Globus pallidus (tissue), 1 donor: ENCODE measurements around the gene PAGE4.

Experiments
- DNase-seq: peaks from one replicate; pipeline ENCODE4 v3.0.0-alpha.2; 2015; ENCODE audit warnings: low spot score

PAGE4 gene

DNA sequence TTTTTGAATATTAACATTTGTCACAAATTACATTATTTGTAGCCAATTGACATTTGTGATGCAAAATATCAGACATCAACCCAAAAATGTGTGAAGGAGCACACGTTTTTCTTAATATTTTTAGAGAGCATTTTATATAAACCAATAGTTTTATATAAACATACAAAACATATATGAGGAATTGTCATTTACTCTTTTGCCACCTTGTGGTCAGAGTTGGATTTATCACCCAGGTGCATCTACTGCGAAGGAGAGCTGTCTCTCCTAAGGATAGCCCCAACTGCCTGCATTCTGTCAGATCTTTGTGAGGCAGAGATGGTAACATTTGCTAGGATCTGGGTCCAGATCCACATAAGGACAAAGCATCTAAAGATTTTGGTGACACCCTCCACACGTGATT, 47.6 kb downstream of the PAGE4 start:
- DNase-seq = no peak

DNA sequence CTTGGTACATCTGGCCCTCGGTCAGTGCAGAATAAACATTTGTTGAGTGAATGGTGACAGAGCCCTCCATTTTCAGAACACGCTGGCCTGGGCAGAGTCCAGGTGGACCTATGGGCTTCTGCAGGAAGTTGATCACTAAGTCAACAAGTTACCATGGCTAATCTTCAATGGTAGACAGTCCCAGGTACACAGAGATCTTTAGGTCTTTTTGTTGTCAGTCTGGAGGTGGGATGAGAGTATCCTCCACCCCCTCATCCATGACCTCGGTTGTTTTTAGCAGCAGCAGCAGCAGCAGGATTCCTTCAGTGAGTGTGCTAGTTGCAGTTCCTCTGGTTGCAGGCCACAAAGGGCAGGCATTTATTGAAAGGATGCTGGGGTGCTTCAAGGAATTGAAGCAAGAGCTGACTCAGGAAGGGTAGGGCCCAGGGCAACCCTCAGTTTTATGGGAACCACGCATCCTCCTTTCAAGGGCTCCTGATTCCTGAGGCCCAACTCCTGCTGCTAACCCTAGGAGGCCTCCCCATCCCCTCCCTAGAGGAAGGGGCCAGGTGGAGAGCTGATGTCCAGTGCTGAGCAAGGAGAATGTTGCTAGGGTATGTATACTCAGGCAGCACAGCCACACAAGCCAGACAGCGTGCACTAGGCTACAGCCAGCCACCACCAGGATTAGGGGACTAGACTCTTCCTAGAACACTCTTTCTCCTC, 48.4 kb downstream of the PAGE4 start:
- DNase-seq = no peak

DNA sequence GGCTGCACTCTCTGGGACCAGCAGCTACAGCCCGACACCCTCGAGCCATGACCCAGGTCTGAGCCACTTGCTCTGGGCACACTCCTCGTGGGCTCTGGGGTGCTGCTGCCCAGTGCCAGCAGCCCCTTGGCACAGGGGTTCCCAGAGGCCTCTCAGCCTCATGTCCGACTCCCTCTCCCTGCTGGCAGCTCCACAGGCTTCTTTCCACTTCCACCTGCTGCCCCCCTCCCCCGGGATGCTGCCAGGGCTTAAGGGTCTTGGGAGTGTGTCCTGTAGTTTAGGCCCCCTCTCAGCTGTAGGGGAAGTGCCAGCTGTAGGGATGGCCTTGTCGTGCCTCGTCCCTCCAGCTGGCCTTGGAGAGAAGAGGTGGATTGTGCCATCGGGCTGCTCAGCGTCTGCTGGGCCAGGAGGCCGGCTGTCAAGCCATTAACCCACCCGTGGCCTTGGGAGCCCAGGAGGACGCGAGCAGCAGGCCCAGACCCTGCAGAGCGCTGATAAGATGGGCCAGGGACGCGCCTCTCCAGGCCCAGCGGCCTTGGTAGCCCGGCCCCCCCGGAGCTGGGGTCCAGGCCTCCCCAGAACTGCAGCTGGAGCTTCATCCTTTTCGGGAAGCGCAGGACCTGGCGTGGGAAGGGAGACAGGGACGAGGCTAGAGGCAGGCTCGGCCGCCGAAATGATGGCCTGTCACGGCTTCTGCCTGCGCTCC, 49.2 kb downstream of the PAGE4 start:
- no peak for DNase-seq

DNA sequence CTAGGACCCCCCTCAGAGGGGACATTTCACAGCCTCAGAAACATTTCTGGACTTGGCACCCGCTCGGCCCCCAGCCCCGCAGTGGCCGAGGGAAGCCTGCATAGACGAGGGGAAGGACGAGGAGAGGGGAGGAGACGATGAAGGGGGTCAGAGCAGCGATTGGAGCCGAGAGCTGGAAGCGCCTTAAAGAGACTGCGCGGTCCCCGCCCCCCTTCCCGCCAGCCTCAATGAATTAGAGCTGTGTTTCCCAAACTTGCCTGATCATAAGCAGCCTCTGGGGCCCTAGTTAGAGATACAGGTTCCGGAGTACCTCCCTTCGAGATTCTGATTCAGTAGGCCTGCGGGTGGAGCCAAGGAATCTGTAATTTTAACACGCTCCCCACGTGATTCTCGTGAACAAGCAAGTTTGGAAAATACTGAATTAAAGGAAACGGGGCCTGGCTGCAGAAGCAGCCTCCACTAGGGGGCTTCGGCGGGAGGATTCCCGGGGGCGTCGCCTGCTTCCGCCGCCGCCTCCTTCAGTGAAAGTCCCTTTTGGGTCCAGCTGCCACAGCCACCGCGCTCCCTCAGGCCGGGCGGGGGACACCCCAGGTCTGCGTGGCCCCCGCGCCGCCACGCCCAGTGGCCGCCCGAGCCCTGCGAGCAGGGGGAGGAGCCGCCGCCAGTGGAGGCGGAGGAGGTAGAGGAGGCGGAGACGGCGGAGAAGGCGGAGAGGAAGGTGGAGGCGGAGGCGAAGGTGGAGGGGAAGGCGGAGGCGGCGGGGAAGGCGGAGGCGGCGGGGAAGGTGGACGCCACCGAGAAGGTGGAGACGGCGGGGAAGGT, 49.9 kb downstream of the PAGE4 start, which contains the start of gene USP27X:
USP27X (plus strand) TSS at position 651 of the 822 bp plus-strand sequence. CDS start 824 bp downstream, outside the sequence.
- DNase-seq = peak; percentile 80

DNA sequence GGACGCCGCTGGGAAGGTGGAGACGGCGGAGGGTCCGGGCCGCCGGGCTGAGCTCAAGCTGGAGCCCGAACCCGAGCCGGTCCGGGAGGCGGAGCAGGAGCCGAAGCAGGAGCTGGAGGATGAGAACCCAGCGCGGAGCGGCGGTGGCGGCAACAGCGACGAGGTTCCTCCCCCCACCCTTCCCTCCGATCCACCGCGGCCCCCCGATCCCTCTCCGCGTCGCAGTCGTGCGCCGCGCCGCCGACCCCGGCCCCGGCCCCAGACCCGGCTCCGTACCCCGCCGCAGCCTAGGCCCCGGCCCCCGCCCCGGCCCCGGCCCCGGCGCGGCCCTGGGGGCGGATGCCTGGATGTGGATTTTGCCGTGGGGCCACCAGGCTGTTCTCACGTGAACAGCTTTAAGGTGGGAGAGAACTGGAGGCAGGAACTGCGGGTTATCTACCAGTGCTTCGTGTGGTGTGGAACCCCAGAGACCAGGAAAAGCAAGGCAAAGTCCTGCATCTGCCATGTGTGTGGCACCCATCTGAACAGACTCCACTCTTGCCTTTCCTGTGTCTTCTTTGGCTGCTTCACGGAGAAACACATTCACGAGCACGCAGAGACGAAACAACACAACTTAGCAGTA, 50.7 kb downstream of the PAGE4 start:
- DNase-seq = no peak

DNA sequence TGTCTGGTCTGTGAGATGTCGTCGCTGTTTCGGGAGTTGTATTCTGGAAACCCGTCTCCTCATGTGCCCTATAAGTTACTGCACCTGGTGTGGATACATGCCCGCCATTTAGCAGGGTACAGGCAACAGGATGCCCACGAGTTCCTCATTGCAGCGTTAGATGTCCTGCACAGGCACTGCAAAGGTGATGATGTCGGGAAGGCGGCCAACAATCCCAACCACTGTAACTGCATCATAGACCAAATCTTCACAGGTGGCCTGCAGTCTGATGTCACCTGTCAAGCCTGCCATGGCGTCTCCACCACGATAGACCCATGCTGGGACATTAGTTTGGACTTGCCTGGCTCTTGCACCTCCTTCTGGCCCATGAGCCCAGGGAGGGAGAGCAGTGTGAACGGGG, 51.6 kb downstream of the PAGE4 start:
- no peak for DNase-seq
